Caco-2 (cell line): Measurements from ENCODE around the gene NXN. TPM values are rescaled to one million over a fixed set of nuclear protein-coding genes. Genes with fewer than 3 reads are reported as not detected.
A peak's percentile ranks its signal among the peaks of the same experiment; 100 is the strongest.

Experiments
- BruUV-seq: library from RNA; stranded (reverse); fragments of 400-500 nt; replicated peaks from 2 replicates; lab custom pipeline; 2021; lab: Mats Ljungman, UMichigan
- CTCF ChIA-PET: fragments of 300-600 bp; sonication (Branson Sonifier 250); formaldehyde crosslinking; loops from one replicate; lab custom pipeline; 2022; ENCODE audit warnings: antibody characterized with exemption; lab: Charles Lee
- POLR2A ChIA-PET: fragments of 300-600 bp; sonication (Branson Sonifier 250); formaldehyde crosslinking; loops from one replicate; lab custom pipeline; 2022; ENCODE audit warnings: antibody characterized with exemption; lab: Charles Lee
- DNase-seq, 2 experiments: peaks; one replicate each; pipeline versions ENCODE4 v3.0.0 to v3.0.0-alpha.2; 2020 to 2022
- H3K27me3 ChIP-seq: replicated peaks from 2 replicates; pipeline ENCODE4 v1.6.0; 2011; ENCODE audit warnings: low read length; ENCODE audit not compliant: control insufficient read depth, insufficient read depth
- H3K36me3 ChIP-seq: 2 replicates; pipeline ENCODE4 v1.5.1; 2011; ENCODE audit warnings: low read length; ENCODE audit not compliant: control insufficient read depth, insufficient read depth
- H3K4me1 ChIP-seq: fragments of 250-450 bp; sonication (Bioruptor Pico); 2 replicates; pipeline ENCODE4 v1.5.1; 2020; ENCODE audit warnings: mild to moderate bottlenecking
- H3K4me3 ChIP-seq: 2 replicates; pipeline ENCODE4 v1.5.1; 2011; ENCODE audit warnings: low read depth, mild to moderate bottlenecking, control low read depth, low read length
- H3K9me3 ChIP-seq: fragments of 250-450 bp; sonication (Bioruptor Pico); 2 replicates; pipeline ENCODE4 v1.5.1; 2020; ENCODE audit warnings: mild to moderate bottlenecking, moderate library complexity
- H3K27ac Mint-ChIP-seq: one replicate; pipeline ENCODE4 v1.8.0; 2022; ENCODE audit warnings: mixed read lengths; ENCODE audit not compliant: unreplicated experiment
- H3K27me3 Mint-ChIP-seq: one replicate; pipeline ENCODE4 v1.8.0; 2022; ENCODE audit warnings: mixed read lengths; ENCODE audit not compliant: insufficient read depth, unreplicated experiment
- H3K36me3 Mint-ChIP-seq: one replicate; pipeline ENCODE4 v1.8.0; 2022; ENCODE audit warnings: mild to moderate bottlenecking, mixed read lengths; ENCODE audit not compliant: insufficient read depth, unreplicated experiment
- H3K4me1 Mint-ChIP-seq: one replicate; pipeline ENCODE4 v1.8.0; 2022; ENCODE audit warnings: low read depth, mixed read lengths; ENCODE audit not compliant: unreplicated experiment
- H3K4me3 Mint-ChIP-seq: one replicate; pipeline ENCODE4 v1.8.0; 2022; ENCODE audit warnings: mild to moderate bottlenecking, moderate library complexity, mixed read lengths; ENCODE audit not compliant: unreplicated experiment
- H3K9me3 Mint-ChIP-seq: one replicate; pipeline ENCODE4 v1.8.0; 2022; ENCODE audit warnings: mixed read lengths; ENCODE audit not compliant: unreplicated experiment
- intact Hi-C: fragments of 100-400 bp; cut with micrococcal nuclease; formaldehyde crosslinking; loops from one replicate; pipeline ENCODE4 v1.10.0; 2022; ENCODE audit not compliant: unreplicated experiment
- total RNA-seq: library from RNA; stranded (reverse); gene quantifications from 2 replicates; pipeline ENCODE4 v1.2.3, GENCODE V29; 2022
- TF ChIP-seq, protein P1 (sequence below), 2 experiments: fragments of 200-600 bp in 1 of 2; IDR thresholded peaks; 1 replicate in 1 of 2; 2 replicates in 1 of 2; pipeline versions ENCODE4 v1.5.1 to v1.8.0; 2011 to 2022; ENCODE audit warnings: antibody characterized with exemption in 1 of 2, control low read depth in 1 of 2, inconsistent platforms in 1 of 2, low read depth in 1 of 2, low read length in 1 of 2, mild to moderate bottlenecking in 1 of 2, moderate library complexity in 1 of 2; ENCODE audit not compliant: insufficient read depth in 1 of 2, severe bottlenecking in 1 of 2, unreplicated experiment in 1 of 2

Gene NXN
- total RNA-seq, 1 experiment from 2014 or later, result 76.7 TPM

GRCh38 chr17:795721-796120 is 183.9 kb downstream of the NXN start:
- CTCF ChIA-PET, result interaction anchor here (2.7 kb wide), 1 partner anchor 185 kb away, joined by 10 read pairs; no protein-coding TSS in a partner anchor

GRCh38 chr17:795276-795675 is 184.3 kb downstream of the NXN start:
- ChIA-PET POLR2A (no interaction called here), CTCF (interaction anchor here (2.7 kb wide), 1 partner anchor 186 kb away, joined by 10 read pairs; no protein-coding TSS in a partner anchor)
- TF ChIP-seq, protein P1, sequence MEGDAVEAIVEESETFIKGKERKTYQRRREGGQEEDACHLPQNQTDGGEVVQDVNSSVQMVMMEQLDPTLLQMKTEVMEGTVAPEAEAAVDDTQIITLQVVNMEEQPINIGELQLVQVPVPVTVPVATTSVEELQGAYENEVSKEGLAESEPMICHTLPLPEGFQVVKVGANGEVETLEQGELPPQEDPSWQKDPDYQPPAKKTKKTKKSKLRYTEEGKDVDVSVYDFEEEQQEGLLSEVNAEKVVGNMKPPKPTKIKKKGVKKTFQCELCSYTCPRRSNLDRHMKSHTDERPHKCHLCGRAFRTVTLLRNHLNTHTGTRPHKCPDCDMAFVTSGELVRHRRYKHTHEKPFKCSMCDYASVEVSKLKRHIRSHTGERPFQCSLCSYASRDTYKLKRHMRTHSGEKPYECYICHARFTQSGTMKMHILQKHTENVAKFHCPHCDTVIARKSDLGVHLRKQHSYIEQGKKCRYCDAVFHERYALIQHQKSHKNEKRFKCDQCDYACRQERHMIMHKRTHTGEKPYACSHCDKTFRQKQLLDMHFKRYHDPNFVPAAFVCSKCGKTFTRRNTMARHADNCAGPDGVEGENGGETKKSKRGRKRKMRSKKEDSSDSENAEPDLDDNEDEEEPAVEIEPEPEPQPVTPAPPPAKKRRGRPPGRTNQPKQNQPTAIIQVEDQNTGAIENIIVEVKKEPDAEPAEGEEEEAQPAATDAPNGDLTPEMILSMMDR (IDR thresholded peaks at IDR 0.05; ENCODE audit: insufficient read depth in 1 of 2, low read depth in 1 of 2, low read length in 1 of 2, severe bottlenecking in 1 of 2, unreplicated experiment in 1 of 2), result no peak
- H3K4me3 ChIP-seq, result no peak overlapping the region
- Mint-ChIP-seq H3K4me3 (no peak overlapping the region), H3K36me3 (peaks cover 48% of the 10 kb centered on the region), H3K27me3 (no peaks in the 10 kb centered on the region), H3K4me1 (no peaks in the 10 kb centered on the region), H3K9me3 (no peaks in the 10 kb centered on the region), H3K27ac (no peak overlapping the region)
- no peaks in the 10 kb centered on the region for H3K4me1 ChIP-seq
- H3K36me3 ChIP-seq, result no peaks in the 10 kb centered on the region
- no peaks in the 10 kb centered on the region for H3K27me3 ChIP-seq
- intact Hi-C loops, result loop anchor here (2.0 kb wide), 1 partner anchor 186 kb away; no protein-coding TSS in a partner anchor
- DNase-seq, result no peak
- no peaks in the 10 kb centered on the region for H3K9me3 ChIP-seq
- BruUV-seq, result no TSS peak

More at GRCh38 chr17:795721-796120, 183.9 kb downstream of the NXN start:
- Mint-ChIP-seq H3K4me3 (no peak overlapping the region), H3K36me3 (peaks cover 44% of the 10 kb centered on the region), H3K4me1 (no peaks in the 10 kb centered on the region), H3K9me3 (no peaks in the 10 kb centered on the region), H3K27ac (no peak overlapping the region), H3K27me3 (no peaks in the 10 kb centered on the region)
- Histone ChIP-seq H3K4me3 (no peak overlapping the region), H3K9me3 (no peaks in the 10 kb centered on the region), H3K4me1 (no peaks in the 10 kb centered on the region), H3K27me3 (no peaks in the 10 kb centered on the region), H3K36me3 (no peaks in the 10 kb centered on the region)
- POLR2A ChIA-PET, result interaction anchor here (0.5 kb wide), 1 partner anchor 430 kb away, joined by 3 read pairs; no protein-coding TSS in a partner anchor
- no peak for DNase-seq
- TF ChIP-seq, protein P1 (IDR thresholded peaks at IDR 0.05; ENCODE audit: insufficient read depth in 1 of 2, low read depth in 1 of 2, low read length in 1 of 2, severe bottlenecking in 1 of 2, unreplicated experiment in 1 of 2), result no peak
- no TSS peak for BruUV-seq
- intact Hi-C loops, result loop anchor here (2.0 kb wide), 1 partner anchor 185 kb away; no protein-coding TSS in a partner anchor

DNA sequence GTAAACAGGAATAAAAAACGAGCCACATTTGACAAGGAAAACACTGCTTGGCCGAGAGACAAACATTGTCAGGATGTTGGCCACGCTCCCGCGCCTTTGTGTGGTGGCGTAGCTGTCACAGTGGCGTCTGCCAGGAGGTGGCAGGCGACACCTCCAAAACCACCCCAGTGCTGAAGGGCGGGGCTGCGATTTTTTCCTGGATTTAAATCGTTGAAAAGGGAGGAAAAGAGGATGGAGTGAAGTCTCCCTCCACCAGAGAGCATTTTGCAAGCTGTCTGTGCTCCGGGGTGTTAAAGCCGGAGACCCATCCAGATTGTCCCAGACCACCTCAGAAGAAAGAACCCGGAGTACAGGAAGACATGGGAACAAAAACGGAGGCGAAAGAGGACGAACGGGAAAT is 184.7 kb downstream of the NXN start:
- Mint-ChIP-seq H3K36me3 (peaks cover 52% of the 10 kb centered on the region), H3K27me3 (no peaks in the 10 kb centered on the region), H3K27ac (no peak overlapping the region), H3K4me3 (no peak overlapping the region), H3K4me1 (no peaks in the 10 kb centered on the region), H3K9me3 (no peaks in the 10 kb centered on the region)
- Histone ChIP-seq H3K4me3 (no peak overlapping the region), H3K36me3 (no peaks in the 10 kb centered on the region), H3K9me3 (no peaks in the 10 kb centered on the region), H3K27me3 (no peaks in the 10 kb centered on the region), H3K4me1 (no peaks in the 10 kb centered on the region)
- TF ChIP-seq, protein P1 (IDR thresholded peaks at IDR 0.05; ENCODE audit: insufficient read depth in 1 of 2, low read depth in 1 of 2, low read length in 1 of 2, severe bottlenecking in 1 of 2, unreplicated experiment in 1 of 2), result peak; percentile 12 to 27
- peak in 1 of 2 experiments; percentile 31 for DNase-seq
- CTCF ChIA-PET, result interaction anchor here (2.7 kb wide), 1 partner anchor 186 kb away, joined by 10 read pairs; no protein-coding TSS in a partner anchor
- intact Hi-C loops, result loop anchor here (2.0 kb wide), 1 partner anchor 186 kb away; no protein-coding TSS in a partner anchor
- POLR2A ChIA-PET, result no interaction called here
- BruUV-seq, result no TSS peak
